Left colon (tissue), 2 donors: ENCODE measurements around the gene OAT. TPM values are rescaled to one million over a fixed set of nuclear protein-coding genes. Genes with fewer than 3 reads are reported as not detected.

Experiments
- ATAC-seq: fragments of 200-7000 bp; cut with Tn5 transposase; one replicate; pipeline ENCODE4 v1.9.1; 2020; ENCODE audit warnings: mild to moderate bottlenecking, moderate library complexity
- DNase-seq, 2 donors: peaks; one replicate each; pipeline ENCODE4 v3.0.0-alpha.2; 2020
- intact Hi-C, 2 donors: fragments of 100-400 bp; cut with DNase I in 1 of 2; cut with micrococcal nuclease in 1 of 2; formaldehyde crosslinking; loops; one replicate each; pipeline versions ENCODE4 v1.11.2 to v1.14.0; 2022; cut with DNase I, micrococcal nuclease
- long read RNA-seq: library from polyadenylated mRNA; unstranded; transcript quantifications from one replicate; pipeline ENCODE4 v2.0.0, GENCODE V29; 2021
- total RNA-seq, 2 donors: library from RNA; stranded (reverse); fragmentation: NEBNext Ultra II Directional; extraction: Animal tissue kit (Norgen Biotek cat#: 25700); gene quantifications; one replicate each; pipeline ENCODE4 v1.2.1, GENCODE V29; 2021
- donor health status: DM: no; HTN: no; CAD: no.
- donor health status: DM: yes; HTN: yes; CAD: no.

The OAT gene
- total RNA-seq, result 10 to 100 TPM; 61.0 to 70.0 TPM
- long read RNA-seq, transcript OAT-201 (10 exons, 2,048 nt), result major isoform, 68 of 77 reads
- long read RNA-seq, partial matches to known transcripts, result 4 of 77 reads
- long read RNA-seq, other reads (novel, unspliced or antisense), result 1 of 77 reads

DNA sequence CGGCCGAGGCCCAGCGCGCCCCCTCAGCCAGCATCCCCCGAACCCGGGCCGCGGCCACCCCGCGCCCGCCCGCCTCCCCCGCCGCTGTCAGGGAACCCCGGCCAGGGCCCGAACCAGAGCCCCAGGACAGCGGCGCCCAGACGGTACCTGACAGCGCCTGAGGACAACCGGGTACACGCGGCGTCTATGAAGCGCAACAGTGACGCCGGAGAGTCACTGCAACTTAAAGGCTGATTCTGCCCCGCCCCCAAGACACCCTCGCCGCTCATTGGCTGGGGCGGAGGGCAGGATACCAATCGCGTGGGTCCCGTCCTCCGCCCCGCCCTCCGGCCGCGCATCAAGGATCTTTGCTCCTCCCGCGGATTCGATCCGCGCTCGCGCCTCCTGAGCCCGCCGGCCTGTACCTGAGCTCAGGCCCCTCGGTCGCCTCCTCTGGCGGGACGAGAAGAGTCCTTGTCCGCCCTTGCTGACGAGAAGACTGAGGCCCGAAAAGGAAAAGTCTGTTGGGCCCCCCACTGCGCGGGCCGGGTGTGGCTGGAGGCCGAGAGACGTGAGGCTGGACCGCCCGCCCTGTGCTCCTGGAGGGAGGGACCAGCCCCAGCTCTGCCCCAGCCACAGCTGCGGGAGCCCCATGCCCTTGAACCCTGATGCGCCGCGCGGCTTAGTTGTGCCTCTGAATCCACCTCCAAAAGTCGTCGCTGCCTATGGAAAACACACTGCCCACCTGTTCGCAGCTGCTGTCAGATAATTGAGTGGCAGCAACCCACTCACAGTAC lies at the start of gene OAT:
TSS of gene OAT (minus strand) at position 198 of the 776 bp plus-strand sequence. CDS start 6,752 bp downstream, outside the sequence.
- peak; percentile 97 to 99 for DNase-seq
- peak; percentile 94 for ATAC-seq
- intact Hi-C loops, result no loop called here

DNA sequence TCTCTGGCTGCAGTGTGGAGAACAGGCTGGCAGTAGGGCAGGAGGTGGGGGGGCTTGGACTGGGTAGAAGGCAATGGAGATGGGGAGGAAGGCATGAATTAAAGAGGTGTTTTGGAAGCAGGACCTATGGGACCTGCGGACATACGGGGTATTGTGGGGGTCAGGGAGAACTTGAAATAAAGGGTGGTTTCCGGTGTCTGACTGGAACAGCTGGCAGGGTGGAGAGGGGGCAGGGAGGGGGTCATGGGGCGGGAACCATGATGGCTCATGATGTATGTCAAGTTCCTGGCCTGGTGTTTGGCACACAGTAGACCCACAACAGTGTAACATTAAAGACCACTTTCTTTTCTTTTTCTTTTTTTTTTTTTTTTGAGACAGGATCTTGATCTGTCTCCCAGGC lies 48.4 kb upstream of the OAT start:
- ATAC-seq (no peak), DNase-seq (no peak)
- intact Hi-C loops, result no loop called here

DNA sequence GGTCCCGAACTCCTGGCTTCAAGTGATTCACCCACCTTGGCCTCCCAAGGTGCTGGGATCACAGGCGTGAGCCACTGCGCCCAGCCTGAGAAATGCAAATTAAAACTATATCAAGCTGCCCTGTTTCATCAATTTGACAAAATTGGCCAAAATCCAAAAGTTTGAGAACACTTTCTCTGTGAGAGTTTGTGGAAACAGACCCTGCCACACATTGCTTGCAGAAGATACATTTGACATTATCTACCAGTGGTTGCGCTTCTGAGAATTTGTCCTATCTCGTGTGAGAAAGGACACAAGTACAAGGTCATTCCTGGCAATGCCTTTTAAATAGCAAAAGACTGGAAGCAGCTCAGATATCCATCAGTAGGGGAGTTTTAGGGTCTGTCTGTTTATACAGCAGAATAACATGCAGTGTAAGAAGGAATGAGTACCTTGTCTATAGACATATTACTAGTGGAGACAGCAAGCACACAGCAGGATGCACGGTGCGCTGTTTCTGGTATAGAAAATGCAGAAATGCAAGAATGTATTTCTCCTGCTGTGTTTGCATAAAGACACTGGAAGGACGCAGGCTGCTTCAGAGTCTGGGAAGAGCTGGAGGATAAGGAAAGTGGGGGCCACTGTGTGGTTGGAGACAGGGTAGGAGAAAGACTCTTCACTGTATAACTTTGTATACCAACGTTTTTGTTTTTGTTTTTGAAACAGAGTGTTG lies 47.2 kb upstream of the OAT start:
- intact Hi-C loops, result no loop called here
- DNase-seq, result no peak
- no peak for ATAC-seq

DNA sequence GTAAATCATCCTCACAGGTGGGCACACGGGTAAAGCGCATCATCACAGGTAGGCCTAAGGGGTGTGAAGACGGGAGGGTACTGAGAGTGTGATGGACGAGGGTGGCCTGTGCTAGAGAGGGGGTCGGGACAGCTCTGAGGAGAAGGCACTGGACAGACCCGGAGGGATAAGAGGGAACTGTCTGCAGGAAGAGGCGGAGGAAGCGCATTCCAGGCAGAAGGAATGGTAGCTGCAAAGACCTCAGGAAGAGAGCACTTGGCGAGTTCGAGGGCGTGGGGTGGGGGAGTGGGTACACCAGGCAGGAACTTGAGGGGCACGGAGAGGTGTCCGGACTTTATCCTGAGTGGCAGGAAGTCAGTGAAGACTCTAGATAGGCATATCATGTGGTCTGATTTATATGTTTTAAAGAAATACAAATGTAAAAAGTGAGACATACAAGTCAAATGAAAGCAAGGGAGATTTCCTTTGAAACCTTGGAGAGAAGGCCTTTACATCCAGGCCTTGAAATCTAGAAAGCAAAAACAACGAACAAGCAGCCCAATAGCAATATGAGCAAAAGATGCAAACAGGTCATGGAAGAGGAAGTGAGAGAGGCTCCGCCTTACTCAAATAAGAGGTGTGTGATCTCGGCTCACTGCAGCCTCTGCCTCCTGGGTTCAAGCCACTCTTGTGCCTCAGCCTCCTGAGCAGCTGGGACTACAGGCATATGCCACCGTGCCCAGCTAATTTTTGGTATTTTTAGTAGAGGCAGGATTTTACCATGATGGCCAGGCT lies 46.5 kb upstream of the OAT start:
- ATAC-seq, result peak; percentile 49
- intact Hi-C loops, result no loop called here
- DNase-seq, result peak in 1 of 2 donors; percentile 35

DNA sequence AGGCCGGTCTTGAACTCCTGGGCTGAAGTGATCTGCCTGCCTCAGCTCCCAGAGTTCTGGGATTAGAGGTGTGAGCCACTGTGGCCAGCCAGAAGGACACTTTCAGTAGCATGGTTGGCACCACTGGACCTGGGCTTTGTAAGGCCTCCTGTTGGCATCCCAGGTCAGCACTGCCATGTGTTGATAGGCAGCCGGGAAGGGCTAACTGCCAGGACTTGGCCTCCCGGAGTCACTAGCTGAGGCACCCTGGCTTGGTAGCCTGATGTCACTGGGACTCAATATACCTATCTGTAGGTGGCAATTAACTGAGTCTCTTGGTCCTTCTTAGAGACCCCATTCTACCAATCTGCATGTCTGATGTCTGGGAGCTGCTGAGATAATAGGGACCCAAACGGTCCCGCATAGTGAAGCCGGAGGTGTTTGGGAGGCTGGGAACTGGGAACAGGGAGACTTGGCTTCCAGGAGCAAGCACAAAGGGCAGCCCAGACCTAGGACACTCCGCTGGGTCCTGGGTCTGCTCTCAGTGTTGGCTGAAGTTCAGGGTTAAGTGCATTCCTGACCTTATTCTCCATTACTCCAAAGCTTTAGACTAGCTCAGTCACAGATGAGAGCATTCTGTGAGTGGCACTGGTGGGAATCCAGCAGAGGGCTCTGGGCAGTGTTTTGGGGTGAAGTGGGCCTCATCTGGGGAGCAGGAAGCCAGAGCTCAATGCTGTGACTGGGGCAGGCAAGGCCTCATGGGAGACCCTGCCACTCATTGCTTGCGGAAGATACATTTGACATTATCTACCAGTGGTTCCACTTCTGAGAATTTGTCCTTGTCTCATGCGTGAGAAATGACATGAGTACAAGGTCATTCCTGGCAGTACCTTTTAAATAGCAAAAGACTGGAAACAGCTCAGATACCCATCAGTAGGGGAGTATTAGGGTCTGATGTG lies 45.6 kb upstream of the OAT start:
- no peak for ATAC-seq
- intact Hi-C loops, result no loop called here
- no peak for DNase-seq

DNA sequence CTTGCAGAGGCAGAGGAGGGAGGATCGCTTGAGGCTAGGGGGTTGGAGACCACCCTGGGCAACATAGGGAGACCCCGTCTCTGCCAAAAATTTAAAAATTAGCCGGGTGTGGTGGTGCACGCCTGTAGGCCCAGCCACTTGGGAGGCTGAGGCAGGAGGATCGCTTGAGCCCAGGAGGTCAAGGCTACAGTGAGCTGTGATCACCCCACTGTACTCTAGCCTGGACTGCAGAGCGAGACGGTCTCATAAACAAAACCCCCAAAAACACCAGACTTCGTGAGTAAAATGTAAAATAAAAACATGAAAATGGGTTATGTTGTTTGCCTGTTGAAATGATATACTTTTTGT lies 43.6 kb upstream of the OAT start:
- intact Hi-C loops, result no loop called here
- DNase-seq (no peak), ATAC-seq (no peak)

DNA sequence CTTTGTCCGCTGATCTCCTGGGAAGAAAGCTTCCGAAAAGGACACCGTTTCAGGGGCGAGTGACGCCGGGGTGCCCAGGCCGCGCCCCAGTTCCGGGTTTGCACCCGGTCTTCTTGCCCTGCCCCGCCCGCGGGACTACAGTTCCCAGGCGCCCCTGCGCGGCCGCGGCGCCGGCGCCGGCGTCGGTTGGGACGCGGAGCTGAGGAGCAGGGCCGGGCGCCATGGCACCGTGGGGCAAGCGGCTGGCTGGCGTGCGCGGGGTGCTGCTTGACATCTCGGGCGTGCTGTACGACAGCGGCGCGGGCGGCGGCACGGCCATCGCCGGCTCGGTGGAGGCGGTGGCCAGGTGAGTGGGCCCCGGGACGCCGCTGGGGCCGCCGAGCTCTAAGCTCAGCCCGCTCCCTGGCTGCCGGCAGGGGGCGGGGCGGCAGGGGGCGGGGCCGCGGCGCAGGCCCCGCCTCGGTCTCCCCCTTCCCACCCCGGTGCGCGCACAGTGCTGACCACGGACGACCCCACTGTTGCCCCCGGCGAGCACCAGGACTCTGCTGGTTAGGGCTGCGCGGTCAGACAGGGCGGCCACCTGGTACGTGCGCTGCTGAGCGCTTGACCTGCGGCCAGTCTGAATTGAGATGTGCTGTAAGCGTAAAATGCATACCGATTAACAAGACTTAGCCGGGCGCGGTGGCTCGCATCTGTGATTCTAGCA lies 43.1 kb upstream of the OAT start, which contains the start of gene LHPP:
TSS of gene LHPP (plus strand) at position 182 of the 706 bp plus-strand sequence. CDS start at position 222, 40 bp downstream.
- peak; percentile 95 for ATAC-seq
- intact Hi-C loops, result no loop called here
- DNase-seq, result peak; percentile 86 to 92

DNA sequence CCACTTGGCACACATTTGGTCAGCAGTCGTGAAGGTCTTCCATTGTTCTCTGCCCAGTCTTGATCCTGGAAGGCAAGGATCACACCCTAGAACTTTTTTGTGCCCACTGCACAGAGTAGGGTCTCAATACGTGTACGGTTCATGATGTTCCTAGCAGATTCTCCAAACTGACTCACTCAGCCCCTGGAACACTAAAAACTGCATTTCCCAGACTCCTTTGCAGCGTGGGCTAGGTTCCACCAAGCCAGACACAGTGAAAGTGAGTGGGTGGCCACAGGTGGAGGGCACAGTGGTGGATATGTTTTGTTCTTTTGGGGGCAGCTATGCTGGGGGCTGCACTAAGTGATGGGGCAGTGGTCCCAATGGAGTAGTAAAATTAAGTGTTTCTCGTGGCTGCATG lies 41.4 kb upstream of the OAT start:
- ATAC-seq (no peak), DNase-seq (no peak)
- intact Hi-C loops, result no loop called here

DNA sequence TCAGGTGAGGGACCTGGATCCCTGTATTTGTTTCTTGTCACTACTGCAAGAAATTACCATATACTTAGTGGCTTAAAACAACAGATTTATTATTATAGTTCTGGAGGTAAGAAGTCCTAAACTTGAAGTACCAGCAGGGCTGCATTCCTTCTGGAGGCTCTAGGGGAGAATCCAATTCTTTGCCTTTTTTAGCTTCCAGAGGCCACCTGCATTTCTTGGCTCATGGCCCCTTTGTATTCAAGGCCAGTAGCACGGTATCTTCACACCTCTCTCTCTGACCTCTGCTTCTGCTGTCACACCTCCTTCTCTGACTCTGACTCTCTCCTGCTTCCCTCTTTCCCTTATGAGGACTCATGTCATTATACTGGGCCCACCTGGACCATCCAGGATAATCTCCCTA lies 40.7 kb upstream of the OAT start:
- DNase-seq (no peak), ATAC-seq (no peak)
- intact Hi-C loops, result no loop called here

DNA sequence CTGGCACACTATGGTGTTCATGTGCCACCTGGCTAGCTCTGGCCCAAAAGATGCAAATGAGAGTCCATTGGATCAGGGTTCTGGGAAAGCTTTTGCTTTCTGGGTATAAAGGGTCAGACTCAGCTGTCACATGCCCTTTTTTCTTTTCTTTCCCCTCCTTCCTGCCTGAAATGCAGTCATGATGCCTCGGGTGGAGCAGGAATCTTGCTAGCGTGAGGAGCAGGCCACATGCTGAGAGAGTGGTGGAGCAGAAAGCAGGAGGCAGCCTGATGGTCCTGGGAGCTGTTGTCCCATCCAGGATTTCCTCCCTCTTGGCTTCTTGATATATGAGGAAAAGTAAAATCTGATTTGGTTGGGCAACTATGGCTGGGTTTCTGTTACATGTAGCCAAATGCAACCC lies 40.2 kb upstream of the OAT start:
- no peak for ATAC-seq

DNA sequence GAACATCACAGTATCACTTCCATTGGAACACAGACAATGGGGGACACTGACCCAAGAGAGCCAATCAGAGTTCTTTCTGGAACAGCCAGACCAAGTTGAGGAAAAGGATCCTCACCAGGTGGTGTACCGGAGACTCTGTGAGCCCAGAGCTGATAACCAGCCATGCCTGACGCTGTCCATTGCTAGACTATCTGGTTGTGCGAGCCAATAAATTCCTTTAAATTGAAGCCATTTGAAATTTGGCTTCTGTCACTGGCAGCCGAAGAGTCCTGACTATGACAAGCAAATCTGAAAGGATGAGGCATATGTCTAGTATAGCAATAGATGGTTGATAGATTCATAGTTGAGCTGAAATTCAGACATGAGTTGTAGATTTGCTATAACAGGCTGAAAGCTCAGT lies 39.8 kb upstream of the OAT start:
- DNase-seq (no peak), ATAC-seq (no peak)
- intact Hi-C loops, result no loop called here

More for the DNA sequence above, 40.2 kb upstream of the OAT start:
- intact Hi-C loops, result no loop called here
- DNase-seq, result no peak

DNA sequence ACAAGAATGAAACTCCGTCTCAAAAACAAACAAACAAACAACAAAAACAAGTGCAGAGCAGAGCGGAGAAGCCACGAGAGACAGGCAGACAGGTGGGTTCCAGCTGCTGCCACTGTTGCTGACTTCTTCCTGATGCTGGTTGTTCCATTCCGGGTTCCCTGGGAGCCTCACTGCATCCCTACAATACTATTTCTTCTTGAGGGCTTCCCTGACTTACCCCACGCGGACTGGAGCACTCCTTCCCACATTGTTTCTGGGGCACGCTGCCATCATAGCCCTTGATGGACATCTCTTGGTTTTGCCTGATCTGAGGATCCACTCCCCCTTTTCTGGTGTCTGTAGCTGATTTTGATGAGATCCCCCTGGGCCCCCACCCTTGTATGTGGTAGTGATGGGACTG lies 36.7 kb upstream of the OAT start:
- ATAC-seq, result no peak
- intact Hi-C loops, result no loop called here
- no peak for DNase-seq

DNA sequence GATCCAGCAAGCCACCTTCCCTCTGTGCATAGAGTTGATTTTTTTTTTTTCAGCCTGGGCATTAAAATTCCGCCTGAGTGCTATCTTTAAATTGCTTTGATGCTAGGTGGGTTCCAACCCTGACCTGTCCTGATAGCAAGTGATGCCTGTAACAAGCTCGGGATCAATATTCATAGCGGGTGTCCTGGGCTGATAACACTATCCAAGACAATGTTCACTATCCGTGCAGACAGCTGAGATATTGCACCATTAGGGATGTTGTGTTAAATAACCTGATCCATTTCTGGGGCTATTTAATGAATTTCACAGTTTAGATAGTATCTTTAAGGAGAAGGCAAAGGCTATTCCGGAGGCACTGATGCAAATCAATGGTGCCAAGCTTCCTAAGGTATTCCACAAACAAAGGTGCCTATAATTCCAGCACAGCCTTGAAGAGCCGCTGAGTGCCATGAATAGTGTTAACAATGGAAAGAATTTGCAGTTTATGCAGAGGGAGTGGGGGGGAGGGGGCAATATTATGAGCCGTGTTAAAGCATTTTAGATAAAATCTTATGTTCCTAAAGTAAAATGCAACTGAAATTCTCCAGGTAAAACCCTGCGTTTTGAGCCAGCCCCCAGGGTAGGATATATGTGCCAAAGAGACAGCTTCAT lies 35.4 kb upstream of the OAT start:
- no peak for DNase-seq
- intact Hi-C loops, result no loop called here
- ATAC-seq, result no peak

DNA sequence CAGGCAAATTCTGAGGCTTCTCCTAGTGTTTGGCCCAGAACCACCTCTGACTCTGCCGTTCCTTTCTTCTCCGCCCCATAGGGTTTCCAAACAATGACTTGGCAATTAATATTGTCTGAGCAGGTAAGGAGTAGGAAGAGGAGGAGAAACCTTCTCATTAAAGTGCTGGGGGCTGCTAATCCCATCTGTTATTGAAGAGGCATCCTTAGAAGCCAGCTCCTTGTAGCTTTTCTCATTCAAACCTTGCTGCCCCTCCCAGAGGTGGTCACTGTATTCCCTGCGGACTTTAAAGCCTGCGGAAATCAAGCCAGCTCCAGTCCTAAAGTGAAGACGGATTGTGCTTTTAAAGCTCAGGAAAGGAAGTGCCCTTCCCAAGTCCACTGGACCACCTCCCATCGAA lies 32.6 kb upstream of the OAT start:
- intact Hi-C loops, result no loop called here
- DNase-seq (no peak), ATAC-seq (no peak)

DNA sequence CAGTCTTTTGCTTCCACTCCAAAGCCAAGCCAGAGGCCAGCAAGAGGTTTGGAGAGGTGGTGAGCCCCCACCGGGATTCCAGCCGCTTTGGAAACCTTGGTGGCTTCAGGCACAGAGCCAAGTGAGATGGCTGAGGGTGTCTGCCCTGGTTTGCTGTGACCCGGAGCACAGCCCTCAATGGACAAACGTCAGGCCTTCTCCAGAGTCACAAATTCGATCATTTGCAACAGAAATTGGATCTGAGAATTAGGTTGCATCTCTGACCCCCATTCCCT lies 32.0 kb upstream of the OAT start:
- ATAC-seq, result no peak
- no peak for DNase-seq
- intact Hi-C loops, result no loop called here

DNA sequence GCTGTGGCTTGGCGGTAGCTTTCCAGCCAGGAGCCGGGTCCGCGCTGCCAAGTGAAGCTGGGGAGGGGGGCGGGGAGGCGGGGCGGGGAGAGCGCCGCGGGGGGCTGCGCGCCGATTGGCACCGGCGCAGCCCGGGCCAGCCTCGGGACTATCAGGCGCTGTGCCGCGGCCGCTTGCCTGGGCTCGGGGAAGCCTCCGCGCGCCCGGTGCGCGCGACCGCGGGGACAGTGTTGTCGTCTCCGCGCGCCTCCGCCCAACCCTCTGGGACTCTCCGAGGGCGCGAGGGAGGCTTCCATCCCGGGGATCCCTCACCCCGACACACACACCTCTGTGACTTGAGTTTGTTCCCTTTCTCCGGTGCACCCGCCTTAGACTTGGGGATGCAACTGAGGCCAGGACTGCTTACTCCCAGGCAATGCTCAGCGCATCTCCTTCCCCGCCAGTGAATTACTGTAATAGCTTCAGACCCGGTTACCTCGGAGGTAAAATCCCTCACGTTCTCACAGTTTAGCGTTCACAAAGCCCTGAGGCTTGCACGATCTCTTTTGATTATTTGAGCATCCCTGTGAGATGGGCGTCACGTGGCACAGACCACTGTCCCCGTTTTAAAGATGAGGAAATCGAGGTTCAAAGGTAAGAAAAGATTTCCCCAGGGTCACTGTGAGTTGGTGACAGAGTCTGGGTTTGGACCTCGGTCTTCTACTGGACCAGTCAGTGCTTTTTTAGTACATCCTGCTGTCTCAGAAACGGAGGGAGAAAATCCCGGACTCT lies 31.5 kb upstream of the OAT start, which contains the start of gene NKX1-2:
TSS of gene NKX1-2 (minus strand) at position 24 of the 771 bp plus-strand sequence. CDS start 92 bp downstream, outside the sequence.
- DNase-seq (no peak), ATAC-seq (no peak)
- intact Hi-C loops, result no loop called here
